ENCODE measurements around the gene PIK3C2G. TPM values are rescaled to one million over a fixed set of nuclear protein-coding genes. Genes with fewer than 3 reads are reported as not detected.

The PIK3C2G gene
- total RNA-seq, 4 donors from 2014 or later: 0.10 to 0.88 (median 0.40) TPM; not detected in 1

GRCh38 chr12:18580706-18581105, 319.4 kb downstream of the PIK3C2G start:
- no peaks in the 10 kb centered on the region for H3K4me1 ChIP-seq
- H3K27me3 ChIP-seq: no peaks in the 10 kb centered on the region
- no peaks in the 10 kb centered on the region for H3K9me3 ChIP-seq
- no peak for TF ChIP-seq POLR2A (IDR thresholded peaks at IDR 0.05)
- TF ChIP-seq CTCF (IDR thresholded peaks at IDR 0.05): no peak
- DNase-seq: no peak
- intact Hi-C loops (cut with DNase I): no loop called here
- no peaks in the 10 kb centered on the region for H3K36me3 ChIP-seq
- H3K4me3 ChIP-seq (replicated peaks in 1 of 3): no peak overlapping the region
- WGBS, 2 donors: 53 to 58% methylated on average over 2 of the region's 2 CpGs
- no peak overlapping the region for H3K27ac ChIP-seq

GRCh38 chr12:18581232-18581962, 320.1 kb downstream of the PIK3C2G start:
- Histone ChIP-seq H3K4me1 (no peaks in the 10 kb centered on the region), H3K36me3 (no peaks in the 10 kb centered on the region), H3K4me3 (replicated peaks in 1 of 3) (no peak overlapping the region), H3K9me3 (no peaks in the 10 kb centered on the region), H3K27ac (no peak overlapping the region), H3K27me3 (no peaks in the 10 kb centered on the region)
- intact Hi-C loops (cut with DNase I): no loop called here
- DNase-seq: no peak
- no peak for TF ChIP-seq CTCF (IDR thresholded peaks at IDR 0.05)
- TF ChIP-seq POLR2A (IDR thresholded peaks at IDR 0.05): no peak
- 73 to 79% methylated on average over 2 of the region's 2 CpGs for WGBS, 2 donors

- Histone ChIP-seq H3K27me3 (no peaks in the 10 kb centered on the region), H3K4me3 (replicated peaks in 1 of 3) (no peak overlapping the region), H3K9me3 (no peaks in the 10 kb centered on the region), H3K27ac (no peak overlapping the region), H3K4me1 (no peaks in the 10 kb centered on the region), H3K36me3 (no peaks in the 10 kb centered on the region)
- DNase-seq: no peak
- no peak for TF ChIP-seq CTCF (IDR thresholded peaks at IDR 0.05)
- TF ChIP-seq POLR2A (IDR thresholded peaks at IDR 0.05): no peak
- intact Hi-C loops (cut with DNase I): no loop called here
Observed at GRCh38 chr12:18583655-18584054, 322.3 kb downstream of the PIK3C2G start.

GRCh38 chr12:18586581-18586980, 325.3 kb downstream of the PIK3C2G start:
- intact Hi-C loops (cut with DNase I): no loop called here
- H3K27ac ChIP-seq: no peak overlapping the region

More at GRCh38 chr12:18586581-18586980, 325.3 kb downstream of the PIK3C2G start:
- no peak overlapping the region for H3K4me3 ChIP-seq (replicated peaks in 1 of 3)
- H3K4me1 ChIP-seq: no peaks in the 10 kb centered on the region
- H3K36me3 ChIP-seq: no peaks in the 10 kb centered on the region
- no peak for TF ChIP-seq POLR2A (IDR thresholded peaks at IDR 0.05)
- TF ChIP-seq CTCF (IDR thresholded peaks at IDR 0.05): no peak
- no peaks in the 10 kb centered on the region for H3K9me3 ChIP-seq
- H3K27me3 ChIP-seq: no peaks in the 10 kb centered on the region
- no peak for DNase-seq

Data from thyroid gland (tissue), 4 donors.